Panc1 (cell line): ENCODE measurements around the gene SAXO2.

Experiments used
- CTCF ChIP-seq: fragments of 450-650 bp; IDR thresholded peaks from 2 replicates; pipeline ENCODE4 v1.5.1; 2017; ENCODE audit warnings: mild to moderate bottlenecking
- POLR2AphosphoS5 ChIP-seq: IDR thresholded peaks from 2 replicates; pipeline ENCODE4 v1.6.1; 2012; ENCODE audit warnings: mild to moderate bottlenecking, low read depth, low read length, moderate library complexity
- REST ChIP-seq, 2 experiments: IDR thresholded peaks; 2 replicates each; pipeline ENCODE4 v1.6.1; 2011 to 2012; ENCODE audit warnings: low read depth in 2 of 2, control low read depth in 1 of 2, low read length in 1 of 2, mild to moderate bottlenecking in 1 of 2, moderate library complexity in 1 of 2; ENCODE audit not compliant: insufficient read depth in 1 of 2
- TCF7L2 ChIP-seq: IDR thresholded peaks from 2 replicates; pipeline ENCODE4 v1.6.1; 2011; ENCODE audit warnings: mild to moderate bottlenecking, low read depth, low read length, inconsistent platforms

GRCh38 chr15:82298032-82298431, 35.4 kb downstream of the SAXO2 start:
- TF ChIP-seq CTCF = no peak
- TF ChIP-seq POLR2AphosphoS5 = no peak
- no peak for TF ChIP-seq REST (IDR thresholded peaks at IDR 0.05; ENCODE audit: insufficient read depth in 1 of 2, low read depth in 2 of 2, low read length in 1 of 2)
- no peak for TF ChIP-seq TCF7L2
